Measurements from ENCODE around the gene C1orf35. TPM values are rescaled to one million over a fixed set of nuclear protein-coding genes. Genes with fewer than 3 reads are reported as not detected.

The C1orf35 gene
- total RNA-seq, 1 donor from 2014 or later = 4.1 TPM

- no peak for FAIRE-seq
These were observed 34.8 kb downstream of the C1orf35 start for GRCh38 chr1:228068359-228068758.

GRCh38 chr1:228066891-228067654, 36.1 kb downstream of the C1orf35 start:
- no peak for DNase-seq (ENCODE audit: low spot score in 2 of 2)
- no peak for FAIRE-seq

More at GRCh38 chr1:228068359-228068758, 34.8 kb downstream of the C1orf35 start:
- DNase-seq (ENCODE audit: low spot score in 2 of 2) = no peak

- FAIRE-seq = no peak
- DNase-seq (ENCODE audit: low spot score in 2 of 2) = no peak
These were observed 36.7 kb downstream of the C1orf35 start for GRCh38 chr1:228066416-228066815.

- FAIRE-seq = no peak
- no peak for DNase-seq (ENCODE audit: low spot score in 2 of 2)
These were observed 37.4 kb downstream of the C1orf35 start for GRCh38 chr1:228065543-228066347.

- DNase-seq (ENCODE audit: low spot score in 2 of 2) = no peak
- FAIRE-seq = no peak
These were observed 38.2 kb downstream of the C1orf35 start for GRCh38 chr1:228064741-228065542.

- no peak for DNase-seq (ENCODE audit: low spot score in 2 of 2)
- FAIRE-seq = no peak
These were observed 38.8 kb downstream of the C1orf35 start for GRCh38 chr1:228064296-228064695.

GRCh38 chr1:228063251-228064191, 39.6 kb downstream of the C1orf35 start:
- DNase-seq (ENCODE audit: low spot score in 2 of 2) = no peak

GRCh38 chr1:228062812-228063211, 40.3 kb downstream of the C1orf35 start:
- no peak for DNase-seq (ENCODE audit: low spot score in 2 of 2)
- FAIRE-seq = no peak

More at GRCh38 chr1:228063251-228064191, 39.6 kb downstream of the C1orf35 start:
- no peak for FAIRE-seq

GRCh38 chr1:228062085-228062791, 40.9 kb downstream of the C1orf35 start:
- DNase-seq (ENCODE audit: low spot score in 2 of 2) (no peak), FAIRE-seq (no peak)

- FAIRE-seq (no peak), DNase-seq (ENCODE audit: low spot score in 2 of 2) (no peak)
These were observed 41.6 kb downstream of the C1orf35 start for GRCh38 chr1:228061411-228062084.

GRCh38 chr1:228060458-228061190, 42.5 kb downstream of the C1orf35 start:
- FAIRE-seq (no peak), DNase-seq (ENCODE audit: low spot score in 2 of 2) (no peak)

GRCh38 chr1:228059634-228060457, 43.3 kb downstream of the C1orf35 start:
- FAIRE-seq (no peak), DNase-seq (ENCODE audit: low spot score in 2 of 2) (no peak)

- FAIRE-seq (no peak), DNase-seq (ENCODE audit: low spot score in 2 of 2) (no peak)
These were observed 44.0 kb downstream of the C1orf35 start for GRCh38 chr1:228058949-228059633.

- FAIRE-seq = no peak
- no peak for DNase-seq (ENCODE audit: low spot score in 2 of 2)
These were observed 44.8 kb downstream of the C1orf35 start for GRCh38 chr1:228058172-228058948.

All from frontal cortex (tissue), 4 donors.